Esophagus mucosa (tissue), 1 donor: Measurements from ENCODE around the gene LGI4. TPM values are rescaled to one million over a fixed set of nuclear protein-coding genes. Genes with fewer than 3 reads are reported as not detected.
"Not testable (repeated sequence)": the region's sequence is repeated elsewhere in the genome, so short reads cannot be mapped to it uniquely, and the experiment has no call there.

ENCODE experiments used
- ATAC-seq: fragments of 200-7000 bp; cut with Tn5 transposase; one replicate; pipeline ENCODE4 v1.9.1; 2020
- total RNA-seq: library from RNA; stranded (reverse); gene quantifications from one replicate; pipeline ENCODE4 v1.2.4, GENCODE V29; 2023
- donor health status: DM: yes; HTN: yes; CAD: no.

The LGI4 gene
- total RNA-seq, 1 donor from 2014 or later, result 1.4 TPM

DNA sequence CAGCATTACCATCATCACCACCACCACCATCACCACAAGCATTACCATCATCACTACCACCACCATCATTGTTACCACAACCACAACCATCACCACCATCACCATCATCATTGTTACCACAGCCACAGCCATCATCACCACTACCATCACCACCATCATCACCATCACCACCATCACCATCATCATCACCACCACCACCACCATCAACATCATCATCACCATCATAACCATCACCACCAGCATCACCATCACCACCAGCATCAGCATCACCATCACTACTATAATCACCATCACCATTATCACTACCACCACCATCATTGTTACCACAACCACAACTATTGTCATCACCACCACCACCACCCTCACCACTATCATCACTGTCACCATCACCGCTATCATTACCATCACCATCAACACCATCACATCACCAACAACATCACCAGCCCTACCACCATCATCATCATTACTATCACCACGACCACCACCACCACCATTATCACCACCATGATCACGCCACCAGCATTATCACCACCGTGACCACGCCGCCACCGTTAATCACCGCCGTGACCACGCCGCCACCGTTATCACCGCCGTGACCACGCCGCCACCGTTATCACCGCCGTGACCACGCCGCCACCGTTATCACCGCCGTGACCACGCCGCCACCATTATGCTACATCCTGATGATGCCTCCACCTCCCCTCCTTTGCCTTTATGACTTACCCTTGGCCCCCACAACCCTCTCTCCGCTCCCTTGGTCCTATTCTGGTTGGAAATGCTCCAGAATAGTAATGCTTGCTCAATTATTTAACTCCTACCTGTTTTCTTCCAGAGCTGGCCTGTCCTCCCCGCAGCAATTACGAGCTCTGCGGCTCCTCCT lies 29.2 kb downstream of the LGI4 start:
- ATAC-seq, result no peak

DNA sequence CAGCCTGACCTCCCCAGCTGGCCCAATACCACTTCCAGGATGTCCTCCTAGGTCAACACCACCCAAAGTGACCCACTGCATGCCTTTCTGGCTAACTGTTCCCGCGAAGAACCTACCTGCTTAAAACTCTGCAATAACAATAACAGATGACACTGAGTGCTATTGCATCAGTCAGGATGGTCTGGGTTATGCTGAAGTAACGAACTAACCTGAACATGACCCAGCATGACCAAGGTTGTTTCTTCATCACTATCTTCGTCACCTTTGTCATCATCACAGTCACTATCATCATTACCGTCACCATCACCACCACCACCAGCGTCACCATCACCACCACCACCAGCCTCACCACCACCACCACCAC lies 29.8 kb downstream of the LGI4 start:
- ATAC-seq, result no peak

DNA sequence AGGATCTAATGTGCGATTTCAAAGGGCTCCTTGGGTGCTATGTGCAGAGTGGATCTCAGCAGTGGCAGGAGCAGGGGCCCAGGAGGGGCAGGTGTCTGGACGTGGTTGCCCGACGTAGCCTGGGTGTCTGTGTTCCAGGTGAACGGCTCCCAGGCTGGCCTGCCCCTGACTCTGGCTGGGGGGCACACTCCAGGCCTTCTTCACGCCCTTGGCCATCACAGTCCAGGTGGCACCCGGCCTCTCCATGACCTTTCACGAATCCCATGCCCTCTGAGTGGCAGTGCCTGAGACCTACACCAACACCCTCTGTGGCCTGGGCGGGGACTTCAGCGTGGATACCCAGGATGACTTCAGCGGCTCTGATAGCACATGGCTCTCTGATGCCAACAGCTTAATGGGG lies 30.5 kb downstream of the LGI4 start:
- no peak for ATAC-seq

DNA sequence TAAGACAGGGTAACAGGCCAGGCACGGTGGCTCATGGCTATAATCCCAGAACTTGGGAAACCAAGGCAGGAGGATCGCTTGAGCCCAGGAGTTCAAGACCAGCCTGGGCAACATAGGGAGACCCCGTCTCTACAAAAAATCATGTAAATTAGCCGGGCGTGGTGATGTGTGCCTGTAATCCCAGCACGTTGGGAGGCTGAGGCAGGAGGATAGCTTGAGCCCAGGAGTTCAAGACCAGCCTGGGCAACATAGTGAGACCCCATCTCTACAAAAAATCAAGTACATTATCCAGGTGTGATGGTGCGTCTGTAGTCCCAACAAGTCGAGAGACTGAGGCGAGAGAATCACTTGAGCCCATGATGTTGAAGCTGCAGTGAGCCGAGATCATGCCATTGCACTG lies 31.2 kb downstream of the LGI4 start:
- ATAC-seq, result not testable (repeated sequence)

DNA sequence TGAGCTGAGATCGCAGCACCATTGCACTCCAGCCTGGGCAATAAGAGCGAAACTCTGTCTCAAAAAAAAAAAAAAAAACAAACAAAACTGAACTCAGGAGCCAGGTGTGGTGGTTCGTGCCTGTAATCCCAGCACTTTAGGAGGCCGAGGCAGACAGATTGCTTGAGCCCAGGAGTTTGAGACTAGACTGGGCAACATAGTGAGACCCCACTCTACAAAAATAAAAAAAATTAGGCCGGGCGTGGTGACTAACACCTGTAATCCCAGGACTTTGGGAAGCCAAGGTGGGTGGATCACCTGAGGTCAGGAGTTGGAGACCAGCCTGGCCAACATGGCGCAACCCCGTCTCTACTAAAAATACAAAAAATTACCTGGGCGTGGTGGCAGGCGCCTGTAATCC lies 32.9 kb downstream of the LGI4 start:
- not testable (repeated sequence) for ATAC-seq

GRCh38 chr19:35100588-35101533 lies 34.0 kb downstream of the LGI4 start:
- ATAC-seq, result no peak

DNA sequence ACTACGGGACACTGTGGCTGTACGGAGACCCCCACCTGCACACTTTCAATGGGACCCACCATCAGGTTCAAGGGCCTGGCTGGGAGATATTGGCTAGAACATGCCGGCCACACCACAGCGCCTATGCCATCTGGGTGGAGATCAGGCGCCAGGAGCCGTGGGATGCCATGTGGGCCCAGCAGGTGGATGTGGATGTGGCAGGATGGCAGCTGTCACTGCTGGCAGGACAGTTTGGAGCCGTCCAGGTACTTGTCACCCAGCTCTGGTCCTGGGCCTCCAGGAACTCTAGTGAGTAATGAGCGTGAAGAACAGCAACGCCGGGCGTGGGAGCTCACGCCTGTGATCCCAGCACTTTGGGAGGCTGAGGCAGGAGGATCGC lies 35.0 kb downstream of the LGI4 start:
- no peak for ATAC-seq

- ATAC-seq, result peak; percentile 5
Measured at GRCh38 chr19:35099155-35099896, 35.5 kb downstream of the LGI4 start.

DNA sequence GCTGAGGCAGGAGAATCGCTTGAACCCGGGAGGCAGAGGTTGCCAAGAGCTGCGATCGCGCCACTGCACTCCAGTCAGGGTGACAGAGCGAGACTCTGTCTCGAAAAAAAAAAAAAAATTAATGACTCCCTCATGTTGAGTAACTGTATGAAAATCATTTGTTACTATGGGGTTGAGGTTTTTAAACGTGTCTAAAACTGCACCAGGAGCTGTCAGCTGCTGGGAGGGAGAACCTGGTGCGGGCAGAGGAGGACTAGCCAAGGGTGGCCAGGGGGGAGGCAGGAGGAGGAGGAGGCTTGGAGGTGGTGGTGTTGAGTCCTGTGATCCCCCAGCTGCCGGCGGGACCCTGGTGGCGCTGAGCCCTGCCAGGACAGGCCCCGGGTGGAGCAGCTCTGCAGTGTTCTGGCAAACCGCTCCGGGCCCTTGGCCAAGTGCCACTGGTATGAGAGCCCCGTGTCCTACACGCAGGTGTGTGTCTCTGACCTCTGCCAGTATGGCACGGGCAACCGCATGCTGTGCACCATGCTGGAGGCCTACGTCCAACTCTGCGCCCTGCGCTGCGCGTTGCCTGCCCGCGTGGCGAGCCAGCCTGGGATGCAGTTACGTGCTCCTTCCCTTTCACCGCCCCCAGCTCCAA lies 36.3 kb downstream of the LGI4 start:
- ATAC-seq, result peak; percentile 59

- peak; percentile 65 for ATAC-seq
Measured at GRCh38 chr19:35095667-35096368, 39.0 kb downstream of the LGI4 start.

- no peak for ATAC-seq
Measured at GRCh38 chr19:35094656-35095055, 40.2 kb downstream of the LGI4 start.

- ATAC-seq, result no peak
Measured at GRCh38 chr19:35093941-35094647, 40.8 kb downstream of the LGI4 start.

GRCh38 chr19:35093430-35093829 lies 41.4 kb downstream of the LGI4 start:
- no peak for ATAC-seq

DNA sequence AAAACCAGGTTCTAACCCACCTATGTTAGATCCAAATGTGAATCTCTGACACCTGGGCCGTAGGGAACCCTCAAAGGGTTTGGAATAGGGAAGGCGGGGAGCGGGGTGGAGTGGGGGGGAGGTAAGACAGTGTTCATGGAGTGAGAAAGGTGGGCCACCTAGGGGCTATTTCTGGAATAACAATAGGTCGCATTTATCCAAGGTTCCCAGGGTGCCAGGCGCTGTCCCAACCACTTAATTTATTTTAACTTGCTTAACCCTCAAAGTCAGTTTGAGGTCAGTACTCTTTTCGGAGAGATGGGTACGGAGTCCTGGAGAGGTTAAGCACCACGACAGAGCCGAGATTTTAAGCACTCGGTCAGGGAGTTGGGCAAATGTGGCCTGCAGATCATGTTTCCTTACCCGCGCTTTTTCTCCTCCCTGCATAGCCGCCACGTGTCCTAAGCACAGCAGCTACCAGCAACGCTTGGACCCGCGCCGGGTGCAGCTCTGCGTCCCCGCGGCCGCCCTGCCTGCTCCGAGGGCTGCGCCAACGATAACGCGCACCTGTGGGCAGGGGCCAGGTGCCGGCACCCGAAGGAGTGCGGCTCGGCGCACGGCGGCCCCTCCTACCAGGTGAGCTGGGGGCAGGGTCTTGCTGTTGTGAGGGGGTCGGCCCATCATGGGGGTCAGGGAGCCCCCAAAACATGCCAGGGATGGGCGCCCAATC lies 44.2 kb downstream of the LGI4 start:
- peak; percentile 73 for ATAC-seq

DNA sequence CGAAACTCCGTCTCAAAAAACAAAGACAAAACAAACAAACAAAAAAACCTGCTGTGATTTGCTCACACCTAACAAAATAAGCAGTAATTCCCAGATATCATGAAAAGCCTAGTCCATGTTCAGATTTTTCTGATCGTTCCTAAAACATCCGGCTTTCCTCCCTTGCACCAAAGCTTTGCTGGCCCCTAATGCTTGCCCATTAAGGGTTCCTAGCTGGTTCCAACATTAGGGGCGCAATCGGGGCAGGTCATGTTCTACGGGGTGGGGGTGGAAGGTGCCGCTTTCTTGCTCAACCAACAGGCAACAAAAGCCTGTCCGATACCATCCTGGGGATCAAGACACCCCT lies 44.7 kb downstream of the LGI4 start:
- no peak for ATAC-seq

GRCh38 chr19:35089554-35089953 lies 45.3 kb downstream of the LGI4 start:
- no peak for ATAC-seq

DNA sequence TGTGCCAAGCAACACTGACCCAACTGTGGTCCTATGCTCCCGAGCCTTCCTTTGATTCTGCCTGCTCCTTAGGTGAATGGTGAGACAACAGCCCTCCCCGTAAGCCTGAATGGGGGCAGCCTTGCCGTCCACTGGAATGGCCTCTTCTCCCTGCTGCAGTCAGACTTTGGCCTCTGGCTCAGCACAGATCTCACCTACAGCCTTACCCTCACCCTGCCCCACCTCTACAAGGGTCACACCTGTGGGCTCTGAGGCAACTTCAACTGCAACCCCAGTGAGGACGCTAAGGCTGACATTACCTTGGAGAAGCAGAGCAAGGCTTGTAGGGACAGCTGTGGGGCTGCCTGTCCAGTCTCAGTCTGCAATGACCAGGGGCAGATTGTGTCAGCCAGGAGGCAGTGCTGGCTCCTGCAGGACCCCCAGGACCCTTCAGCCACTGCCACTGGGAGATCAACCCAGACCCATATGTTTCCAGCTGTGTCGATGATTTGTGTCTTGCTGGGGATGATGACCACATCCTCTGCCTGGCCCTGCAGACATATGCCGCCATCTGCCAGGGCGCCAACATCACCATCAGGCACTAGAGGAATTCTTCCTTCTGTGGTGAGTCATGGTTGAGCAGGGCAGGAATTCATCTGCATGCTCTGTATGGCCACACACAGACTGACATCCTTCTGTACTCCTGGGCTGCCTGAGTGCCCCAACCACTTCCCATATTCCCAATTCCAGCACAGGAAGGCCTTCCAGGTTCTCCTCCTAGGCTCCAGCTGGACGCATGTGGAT lies 46.5 kb downstream of the LGI4 start:
- peak; percentile 58 for ATAC-seq

- no peak for ATAC-seq
Measured at GRCh38 chr19:35087393-35087792, 47.5 kb downstream of the LGI4 start.

GRCh38 chr19:35086455-35086854 lies 48.4 kb downstream of the LGI4 start:
- no peak for ATAC-seq

- no peak for ATAC-seq
Measured at GRCh38 chr19:35085947-35086346, 48.9 kb downstream of the LGI4 start.
